KMS-11 (cell line): Measurements from ENCODE around the gene RBBP8NL.

Source experiments
- H2AFZ ChIP-seq: fragments of 200-600 bp; sonication (generic); 2 replicates; pipeline ENCODE4 v1.6.1; 2016; ENCODE audit warnings: antibody characterized with exemption, mixed run types, low read depth
- H3K27ac ChIP-seq: fragments of 200-600 bp; sonication (generic); 2 replicates; pipeline ENCODE4 v1.6.1; 2016; ENCODE audit warnings: mild to moderate bottlenecking, mixed run types
- H3K27me3 ChIP-seq: fragments of 200-600 bp; sonication (generic); 2 replicates; pipeline ENCODE4 v1.6.1; 2017; ENCODE audit warnings: mild to moderate bottlenecking, low read depth, mixed run types, moderate library complexity; ENCODE audit not compliant: insufficient read depth
- H3K36me3 ChIP-seq: fragments of 200-600 bp; sonication (generic); 2 replicates; pipeline ENCODE4 v1.6.1; 2017; ENCODE audit warnings: mild to moderate bottlenecking, mixed run types; ENCODE audit not compliant: insufficient read depth
- H3K4me1 ChIP-seq: fragments of 200-600 bp; sonication (generic); 2 replicates; pipeline ENCODE4 v1.6.1; 2016; ENCODE audit warnings: mild to moderate bottlenecking, low read depth, mixed run types; ENCODE audit not compliant: poor library complexity, severe bottlenecking
- H3K4me2 ChIP-seq: fragments of 200-600 bp; sonication (generic); 2 replicates; pipeline ENCODE4 v1.7.0; 2016; ENCODE audit warnings: mild to moderate bottlenecking, mixed run types
- H3K4me3 ChIP-seq: fragments of 200-600 bp; sonication (generic); IDR thresholded peaks from 2 replicates; pipeline ENCODE4 v1.6.1; 2017; ENCODE audit warnings: low read depth, low read length, mixed read lengths; ENCODE audit not compliant: insufficient read depth
- H3K79me2 ChIP-seq: fragments of 200-600 bp; sonication (generic); 2 replicates; pipeline ENCODE4 v1.6.1; 2016; ENCODE audit warnings: low read depth, mixed run types; ENCODE audit not compliant: insufficient read depth
- H3K9ac ChIP-seq: fragments of 200-600 bp; sonication (generic); 2 replicates; pipeline ENCODE4 v1.6.1; 2016; ENCODE audit warnings: mild to moderate bottlenecking, mixed run types
- H4K20me1 ChIP-seq: fragments of 200-600 bp; sonication (generic); 2 replicates; pipeline ENCODE4 v1.6.1; 2016; ENCODE audit warnings: mild to moderate bottlenecking, mixed run types; ENCODE audit not compliant: insufficient read depth
- CTCF ChIP-seq: fragments of 200-600 bp; sonication (generic); conservative IDR thresholded peaks from 2 replicates; pipeline ENCODE4 v1.6.1; 2017; ENCODE audit warnings: low read depth, mild to moderate bottlenecking, antibody characterized with exemption, low read length, moderate library complexity, mixed read lengths

Gene RBBP8NL

GRCh38 chr20:62455929-62456328 lies 28.6 kb upstream of the RBBP8NL start:
- no peak overlapping the region for H3K9ac ChIP-seq
- no peaks in the 10 kb centered on the region for H3K36me3 ChIP-seq
- no peak for TF ChIP-seq CTCF
- H2AFZ ChIP-seq = no peak overlapping the region
- H3K4me2 ChIP-seq = no peak overlapping the region
- peaks cover 96% of the 10 kb centered on the region for H3K27me3 ChIP-seq
- H3K79me2 ChIP-seq = no peaks in the 10 kb centered on the region
- no peaks in the 10 kb centered on the region for H3K4me1 ChIP-seq
- H4K20me1 ChIP-seq = no peaks in the 10 kb centered on the region
- no peak overlapping the region for H3K27ac ChIP-seq
- no peak overlapping the region for H3K4me3 ChIP-seq

GRCh38 chr20:62454904-62455636 lies 27.7 kb upstream of the RBBP8NL start:
- Histone ChIP-seq H3K4me1 (no peaks in the 10 kb centered on the region), H3K27me3 (peaks cover 93% of the 10 kb centered on the region), H2AFZ (no peak overlapping the region), H3K4me3 (no peak overlapping the region), H3K79me2 (no peaks in the 10 kb centered on the region), H3K27ac (no peak overlapping the region), H3K36me3 (no peaks in the 10 kb centered on the region), H3K9ac (no peak overlapping the region), H3K4me2 (no peak overlapping the region), H4K20me1 (no peaks in the 10 kb centered on the region)
- no peak for TF ChIP-seq CTCF

- Histone ChIP-seq H3K4me3 (no peak overlapping the region), H2AFZ (no peak overlapping the region), H3K4me2 (no peak overlapping the region), H3K9ac (no peak overlapping the region), H3K79me2 (no peaks in the 10 kb centered on the region), H3K27ac (no peak overlapping the region), H4K20me1 (no peaks in the 10 kb centered on the region), H3K36me3 (no peaks in the 10 kb centered on the region), H3K4me1 (no peaks in the 10 kb centered on the region), H3K27me3 (peaks cover 93% of the 10 kb centered on the region)
- TF ChIP-seq CTCF = no peak
Observed at GRCh38 chr20:62453186-62453808, 26.0 kb upstream of the RBBP8NL start.

GRCh38 chr20:62452475-62453095 lies 25.2 kb upstream of the RBBP8NL start:
- Histone ChIP-seq H3K4me3 (no peak overlapping the region), H3K9ac (no peak overlapping the region), H3K27me3 (peaks cover 93% of the 10 kb centered on the region), H3K27ac (no peak overlapping the region), H3K4me1 (peaks cover 6% of the 10 kb centered on the region), H4K20me1 (no peaks in the 10 kb centered on the region), H3K4me2 (no peak overlapping the region), H3K79me2 (no peaks in the 10 kb centered on the region), H2AFZ (no peak overlapping the region), H3K36me3 (no peaks in the 10 kb centered on the region)
- TF ChIP-seq CTCF = no peak
